Suprapubic skin (tissue), 4 donors: ENCODE data around the gene PUS3. TPM values are rescaled to one million over a fixed set of nuclear protein-coding genes. Genes with fewer than 3 reads are reported as not detected.

Experiments
- DNase-seq, 2 donors: peaks; one replicate each; pipeline ENCODE4 v3.0.0-alpha.2; 2019; ENCODE audit warnings: low spot score in 2 of 2
- H3K27ac ChIP-seq: fragments of 200-600 bp; sonication (generic); one replicate; pipeline ENCODE4 v1.5.1; 2019
- H3K27me3 ChIP-seq: fragments of 200-600 bp; sonication (generic); one replicate; pipeline ENCODE4 v1.5.1; 2019
- H3K36me3 ChIP-seq: fragments of 200-600 bp; sonication (generic); one replicate; pipeline ENCODE4 v1.5.1; 2019
- H3K4me1 ChIP-seq: fragments of 200-600 bp; sonication (generic); one replicate; pipeline ENCODE4 v1.5.1; 2019
- H3K4me3 ChIP-seq: fragments of 200-600 bp; sonication (generic); one replicate; pipeline ENCODE4 v1.5.1; 2019; ENCODE audit warnings: mild to moderate bottlenecking
- H3K9me3 ChIP-seq: fragments of 200-600 bp; sonication (generic); one replicate; pipeline ENCODE4 v1.5.1; 2019
- total RNA-seq, 4 donors: library from RNA; depleted of rRNA; stranded (reverse); fragments of >200 nt; gene quantifications; one replicate each; pipeline ENCODE4 v1.1.0, GENCODE V29; 2016
- TF ChIP-seq, protein P1 (sequence below), 2 donors: fragments of 200-600 bp in 1 of 2; fragments of 450-650 bp in 1 of 2; sonication (generic) in 1 of 2; IDR thresholded peaks; one replicate each; pipeline ENCODE4 v1.5.1; 2016 to 2019; ENCODE audit warnings: antibody characterized with exemption in 2 of 2, mild to moderate bottlenecking in 1 of 2, moderate library complexity in 1 of 2

The PUS3 gene
- total RNA-seq, 4 donors from 2014 or later = 6.0 to 14.9 (median 10.6) TPM

DNA sequence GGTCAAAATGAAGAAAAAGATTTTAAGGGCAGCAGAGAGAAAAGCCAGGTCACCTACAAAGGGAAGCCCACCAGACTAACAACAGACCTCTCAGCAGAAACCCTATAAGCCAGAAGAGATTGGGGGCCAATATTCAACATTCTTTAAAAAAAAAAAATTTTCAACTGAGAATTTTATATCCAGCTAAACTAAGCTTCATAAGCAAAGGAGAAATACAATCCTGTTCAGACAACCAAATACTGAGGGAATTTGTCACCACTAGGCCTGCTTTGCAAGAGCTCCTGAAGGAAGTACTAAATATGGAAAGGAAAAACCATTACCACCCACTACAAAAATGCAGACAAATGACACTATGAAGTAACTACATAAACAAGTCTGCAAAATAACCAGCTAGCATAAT is 56.8 kb downstream of the PUS3 start:
- Histone ChIP-seq H3K27me3 (no peaks in the 10 kb centered on the region), H3K36me3 (no peaks in the 10 kb centered on the region), H3K9me3 (peaks cover 6% of the 10 kb centered on the region), H3K27ac (no peak overlapping the region), H3K4me1 (no peaks in the 10 kb centered on the region), H3K4me3 (no peak overlapping the region)
- TF ChIP-seq, protein P1, sequence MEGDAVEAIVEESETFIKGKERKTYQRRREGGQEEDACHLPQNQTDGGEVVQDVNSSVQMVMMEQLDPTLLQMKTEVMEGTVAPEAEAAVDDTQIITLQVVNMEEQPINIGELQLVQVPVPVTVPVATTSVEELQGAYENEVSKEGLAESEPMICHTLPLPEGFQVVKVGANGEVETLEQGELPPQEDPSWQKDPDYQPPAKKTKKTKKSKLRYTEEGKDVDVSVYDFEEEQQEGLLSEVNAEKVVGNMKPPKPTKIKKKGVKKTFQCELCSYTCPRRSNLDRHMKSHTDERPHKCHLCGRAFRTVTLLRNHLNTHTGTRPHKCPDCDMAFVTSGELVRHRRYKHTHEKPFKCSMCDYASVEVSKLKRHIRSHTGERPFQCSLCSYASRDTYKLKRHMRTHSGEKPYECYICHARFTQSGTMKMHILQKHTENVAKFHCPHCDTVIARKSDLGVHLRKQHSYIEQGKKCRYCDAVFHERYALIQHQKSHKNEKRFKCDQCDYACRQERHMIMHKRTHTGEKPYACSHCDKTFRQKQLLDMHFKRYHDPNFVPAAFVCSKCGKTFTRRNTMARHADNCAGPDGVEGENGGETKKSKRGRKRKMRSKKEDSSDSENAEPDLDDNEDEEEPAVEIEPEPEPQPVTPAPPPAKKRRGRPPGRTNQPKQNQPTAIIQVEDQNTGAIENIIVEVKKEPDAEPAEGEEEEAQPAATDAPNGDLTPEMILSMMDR (IDR thresholded peaks at IDR 0.05) = no peak
- no peak for DNase-seq

Other genes starting within 250 kb of the PUS3 start
- gene ACRV1, start 222.4 kb downstream of the PUS3 start, total RNA-seq = not detected
- not detected for gene PATE1, start 156.9 kb downstream of the PUS3 start, total RNA-seq
- not detected for gene PATE2, start 124.4 kb downstream of the PUS3 start, total RNA-seq
- gene PATE3, start 115.1 kb downstream of the PUS3 start, total RNA-seq = not detected
- not detected for gene PATE4, start 69.9 kb downstream of the PUS3 start, total RNA-seq
- 1 to 10 TPM; 2.4 to 3.4 (median 3.1) TPM for gene HYLS1, start 15.5 kb downstream of the PUS3 start, total RNA-seq
- 1 to 10 TPM in 1 of 4 donors, under 1 TPM in 2, not detected in 1; 0.15 to 1.2 (median 0.32) TPM for gene DDX25, start 1.3 kb upstream of the PUS3 start, total RNA-seq
- 10 to 100 TPM in 1 of 4 donors, 1 to 10 TPM in 3; 2.0 to 17.2 (median 6.7) TPM for gene VSIG10L2, start 42.8 kb upstream of the PUS3 start, total RNA-seq
- 10 to 100 TPM; 27.6 to 67.4 (median 43.1) TPM for gene CDON, start 159.7 kb upstream of the PUS3 start, total RNA-seq